Body of pancreas (tissue), 4 donors: Measurements from ENCODE around the gene THADA. TPM values are rescaled to one million over a fixed set of nuclear protein-coding genes. Genes with fewer than 3 reads are reported as not detected.
"Not testable (repeated sequence)": the region's sequence is repeated elsewhere in the genome, so short reads cannot be mapped to it uniquely, and the experiment has no call there.

Experiments
- ATAC-seq: fragments of 150-250 bp; one replicate; pipeline ENCODE4 v1.9.1; 2016
- DNase-seq, 4 donors: peaks; one replicate each; pipeline ENCODE4 v3.0.0-alpha.2; 2019
- H3K27ac ChIP-seq, 4 donors: fragments of 200-600 bp; sonication (generic); 1 replicate in 3 of 4; 2 replicates in 1 of 4; pipeline versions ENCODE4 v1.5.1 to v1.6.1; 2016 to 2019; ENCODE audit warnings: mild to moderate bottlenecking in 1 of 4, mixed read lengths in 1 of 4, moderate library complexity in 1 of 4
- H3K27me3 ChIP-seq, 2 donors: fragments of 200-600 bp; sonication (generic); one replicate each; pipeline ENCODE4 v1.6.0; 2016; ENCODE audit warnings: mild to moderate bottlenecking in 1 of 2
- H3K36me3 ChIP-seq, 2 donors: fragments of 200-600 bp; sonication (generic); replicated peaks in 1 of 2; 2 replicates each; pipeline ENCODE4 v1.5.1; 2016; ENCODE audit warnings: low read depth in 2 of 2; ENCODE audit not compliant: insufficient read depth in 1 of 2
- H3K4me1 ChIP-seq: fragments of 200-600 bp; sonication (generic); one replicate; pipeline ENCODE4 v1.6.0; 2016
- H3K4me3 ChIP-seq, 2 donors: fragments of 200-600 bp; sonication (generic); 1 replicate in 1 of 2; 2 replicates in 1 of 2; pipeline ENCODE4 v1.5.1; 2016 to 2019
- H3K9me3 ChIP-seq, 3 donors: fragments of 200-600 bp; sonication (generic); 1 replicate in 2 of 3; 2 replicates in 1 of 3; pipeline ENCODE4 v1.5.1; 2016
- POLR2A ChIP-seq, 3 donors: fragments of 450-650 bp; IDR thresholded peaks; one replicate each; pipeline ENCODE4 v1.6.1; 2016; ENCODE audit warnings: antibody characterized with exemption in 3 of 3, mild to moderate bottlenecking in 2 of 3
- WGBS, 2 donors: methylation state at CpG; one replicate each; pipeline ENCODE4 v1.1.5; 2017; 5-methylcytosine and 5-hydroxymethylcytosine counted together
- intact Hi-C: fragments of 100-400 bp; cut with DNase I; formaldehyde crosslinking; loops from one replicate; pipeline ENCODE4 v1.15.1; 2023
- total RNA-seq, 2 donors: library from RNA; depleted of rRNA; stranded (reverse); fragments of >200 nt; gene quantifications; one replicate each; pipeline ENCODE4 v1.1.0, GENCODE V29; 2016
- TF ChIP-seq, protein P1 (sequence below), 7 experiments: fragments of 450-650 bp in 4 of 7; fragments of 200-600 bp in 3 of 7; sonication (generic) in 3 of 7; IDR thresholded peaks; one replicate each; pipeline ENCODE4 v1.5.1; 2016 to 2019; ENCODE audit warnings: antibody characterized with exemption in 7 of 7

Gene THADA
- total RNA-seq, 2 donors from 2014 or later, result 27.5 to 41.9 TPM

DNA sequence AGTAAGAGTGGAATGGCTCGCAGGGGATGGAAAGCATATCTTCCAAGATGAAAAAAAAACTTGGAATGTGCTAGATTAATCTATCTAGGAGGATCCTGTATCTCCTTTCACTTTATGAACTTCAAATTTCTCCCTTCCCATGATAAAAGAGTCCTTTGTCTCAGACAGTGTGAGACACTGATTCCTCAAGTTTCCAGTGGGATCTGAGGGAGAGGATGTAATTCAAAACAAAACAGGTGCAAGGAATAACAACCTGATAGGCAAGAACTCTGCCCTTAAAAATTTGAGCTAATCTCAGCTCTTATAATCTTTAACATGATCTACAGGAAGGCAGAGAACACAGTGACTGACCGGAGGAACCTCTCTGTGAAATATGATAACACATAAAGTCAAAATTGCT is 207.5 kb downstream of the THADA start:
- no peak overlapping the region for H3K27ac ChIP-seq
- intact Hi-C loops, result no loop called here
- H3K36me3 ChIP-seq, result no peaks in the 10 kb centered on the region
- H3K4me3 ChIP-seq, result no peak overlapping the region
- WGBS, 2 donors, result 95 to 96% methylated on average over 2 of the region's 2 CpGs
- H3K9me3 ChIP-seq, result no peaks in the 10 kb centered on the region
- H3K27me3 ChIP-seq, result no peaks in the 10 kb centered on the region
- peaks cover 8% of the 10 kb centered on the region for H3K4me1 ChIP-seq
- TF ChIP-seq POLR2A (IDR thresholded peaks at IDR 0.05), result no peak
- TF ChIP-seq, protein P1, sequence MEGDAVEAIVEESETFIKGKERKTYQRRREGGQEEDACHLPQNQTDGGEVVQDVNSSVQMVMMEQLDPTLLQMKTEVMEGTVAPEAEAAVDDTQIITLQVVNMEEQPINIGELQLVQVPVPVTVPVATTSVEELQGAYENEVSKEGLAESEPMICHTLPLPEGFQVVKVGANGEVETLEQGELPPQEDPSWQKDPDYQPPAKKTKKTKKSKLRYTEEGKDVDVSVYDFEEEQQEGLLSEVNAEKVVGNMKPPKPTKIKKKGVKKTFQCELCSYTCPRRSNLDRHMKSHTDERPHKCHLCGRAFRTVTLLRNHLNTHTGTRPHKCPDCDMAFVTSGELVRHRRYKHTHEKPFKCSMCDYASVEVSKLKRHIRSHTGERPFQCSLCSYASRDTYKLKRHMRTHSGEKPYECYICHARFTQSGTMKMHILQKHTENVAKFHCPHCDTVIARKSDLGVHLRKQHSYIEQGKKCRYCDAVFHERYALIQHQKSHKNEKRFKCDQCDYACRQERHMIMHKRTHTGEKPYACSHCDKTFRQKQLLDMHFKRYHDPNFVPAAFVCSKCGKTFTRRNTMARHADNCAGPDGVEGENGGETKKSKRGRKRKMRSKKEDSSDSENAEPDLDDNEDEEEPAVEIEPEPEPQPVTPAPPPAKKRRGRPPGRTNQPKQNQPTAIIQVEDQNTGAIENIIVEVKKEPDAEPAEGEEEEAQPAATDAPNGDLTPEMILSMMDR (IDR thresholded peaks at IDR 0.05), result no peak
- no peak for ATAC-seq
- DNase-seq, result no peak

DNA sequence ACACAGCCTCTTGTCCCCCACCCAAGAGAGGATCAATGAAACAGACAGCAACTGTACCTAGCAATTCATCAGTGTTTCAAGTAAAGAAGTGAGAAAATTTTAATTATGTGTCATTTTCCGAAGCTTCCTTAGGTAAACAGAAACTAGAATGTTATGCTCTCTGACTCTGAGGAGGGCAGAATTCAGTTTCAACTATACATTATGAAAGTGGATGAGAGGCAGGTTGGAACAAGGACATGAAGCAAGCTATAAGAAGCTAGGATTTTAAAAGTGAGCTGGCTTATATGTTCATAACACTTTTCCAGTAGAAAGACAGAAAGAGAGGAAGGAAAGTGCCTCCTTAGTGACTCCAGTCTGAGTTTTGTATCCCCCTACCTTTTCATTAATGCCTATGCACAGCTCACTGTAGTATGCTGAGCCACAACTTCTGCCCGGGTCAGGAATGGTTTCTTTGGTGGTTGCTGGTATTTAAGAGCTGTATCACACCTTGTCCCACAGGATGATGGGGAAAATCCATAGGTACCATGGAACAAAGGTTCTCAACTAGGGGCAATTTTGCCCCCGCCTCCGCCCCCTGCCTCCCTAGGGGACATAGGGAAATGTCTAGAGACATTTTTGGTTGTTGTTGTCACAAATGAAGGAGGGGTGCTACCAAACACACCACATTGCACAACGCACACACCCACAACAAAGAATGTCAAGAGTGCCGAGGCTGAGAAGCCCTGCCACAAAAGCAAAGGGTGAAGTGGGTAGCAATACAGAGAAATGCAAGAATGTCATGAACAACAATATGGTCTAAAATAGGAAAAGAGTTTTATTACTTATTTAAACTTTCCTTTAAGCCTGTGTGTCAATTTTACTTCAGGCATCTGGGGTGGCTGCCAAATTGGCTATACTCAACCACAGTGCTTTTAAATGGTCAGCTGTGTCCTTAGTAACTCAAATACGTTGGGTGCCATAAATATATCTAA is 208.5 kb downstream of the THADA start:
- Histone ChIP-seq H3K9me3 (no peaks in the 10 kb centered on the region), H3K36me3 (no peaks in the 10 kb centered on the region), H3K27me3 (no peaks in the 10 kb centered on the region), H3K27ac (no peak overlapping the region), H3K4me3 (no peak overlapping the region), H3K4me1 (peaks cover 8% of the 10 kb centered on the region)
- TF ChIP-seq, protein P1 (IDR thresholded peaks at IDR 0.05), result no peak
- TF ChIP-seq POLR2A (IDR thresholded peaks at IDR 0.05), result no peak
- ATAC-seq (no peak), DNase-seq (no peak)
- intact Hi-C loops, result no loop called here
- 83 to 84% methylated on average over 7 of the region's 7 CpGs for WGBS, 2 donors

DNA sequence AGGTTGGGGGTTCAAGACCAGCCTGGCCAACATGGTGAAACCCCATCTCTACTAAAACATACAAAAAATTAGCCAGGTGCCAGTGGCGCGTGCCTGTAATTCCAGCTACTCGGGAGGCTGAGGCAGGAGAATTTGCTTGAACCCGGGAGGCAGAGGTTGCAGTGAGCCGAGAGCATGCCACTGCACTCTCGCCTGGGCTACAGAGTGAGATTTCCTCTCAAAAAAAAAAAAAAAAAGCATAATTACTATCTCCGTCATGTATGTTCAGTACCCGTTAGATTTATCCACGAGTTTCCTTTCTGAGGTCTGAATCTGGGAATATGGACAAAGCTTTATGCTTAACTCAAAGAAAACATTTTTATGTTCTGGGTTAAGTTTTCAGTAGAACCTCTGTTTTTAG is 209.2 kb downstream of the THADA start:
- DNase-seq, H3K4me1 ChIP-seq, H3K36me3 ChIP-seq, H3K9me3 ChIP-seq, H3K27ac ChIP-seq, H3K4me3 ChIP-seq, H3K27me3 ChIP-seq, intact Hi-C loops, ATAC-seq: not testable (repeated sequence)
- WGBS, 2 donors, result 93 to 96% methylated on average over 9 of the region's 9 CpGs

DNA sequence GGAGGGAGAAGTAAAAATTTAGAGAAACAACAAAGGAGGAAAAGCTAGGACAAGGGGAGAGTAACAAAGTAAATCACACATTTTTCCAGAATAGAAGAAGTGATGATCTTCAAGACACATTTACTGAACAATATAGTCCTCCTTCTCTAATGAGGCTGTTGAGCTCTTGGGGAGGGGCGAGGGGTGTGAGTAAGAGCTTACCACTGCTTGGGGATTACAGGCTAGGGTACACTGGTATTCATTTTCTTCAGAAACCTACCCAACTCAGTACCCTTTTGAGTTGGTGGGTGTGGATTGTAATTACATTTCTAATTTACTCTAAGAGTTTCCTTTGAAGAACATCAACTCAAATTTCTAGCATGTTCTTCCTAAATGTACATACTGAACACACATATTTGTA is 211.7 kb downstream of the THADA start:
- H3K27me3 ChIP-seq, result no peaks in the 10 kb centered on the region
- H3K4me1 ChIP-seq, result no peaks in the 10 kb centered on the region
- H3K27ac ChIP-seq, result no peak overlapping the region
- DNase-seq (no peak), ATAC-seq (no peak)
- WGBS, 2 donors, result 100% methylated on average over 1 of the region's 1 CpG
- intact Hi-C loops, result no loop called here
- TF ChIP-seq POLR2A (IDR thresholded peaks at IDR 0.05), result no peak
- TF ChIP-seq, protein P1 (IDR thresholded peaks at IDR 0.05), result no peak
- H3K4me3 ChIP-seq, result no peak overlapping the region
- H3K9me3 ChIP-seq, result no peaks in the 10 kb centered on the region
- no peaks in the 10 kb centered on the region for H3K36me3 ChIP-seq

DNA sequence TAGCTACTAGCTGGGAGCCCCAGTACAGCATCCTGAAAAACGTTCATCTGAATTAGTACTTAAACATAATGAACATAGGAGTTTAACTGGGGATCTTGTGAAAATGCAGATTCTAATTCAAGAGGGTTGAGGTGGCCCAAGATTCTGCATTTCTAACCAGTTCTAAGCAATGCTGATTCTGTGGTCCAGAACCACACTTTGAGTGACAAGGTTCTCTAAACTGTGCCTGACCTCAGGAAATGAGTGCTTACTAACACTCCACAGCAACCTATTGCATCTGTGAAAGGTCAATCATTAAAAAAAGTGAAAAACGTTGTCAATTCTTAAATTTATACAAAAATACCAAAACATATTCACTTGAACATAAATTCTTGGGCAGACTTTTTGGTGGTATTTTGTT is 212.3 kb downstream of the THADA start:
- intact Hi-C loops, result no loop called here
- no peaks in the 10 kb centered on the region for H3K27me3 ChIP-seq
- DNase-seq (no peak), ATAC-seq (no peak)
- no peaks in the 10 kb centered on the region for H3K9me3 ChIP-seq
- H3K4me3 ChIP-seq, result no peak overlapping the region
- 75 to 79% methylated on average over 2 of the region's 2 CpGs for WGBS, 2 donors
- H3K27ac ChIP-seq, result no peak overlapping the region
- no peaks in the 10 kb centered on the region for H3K36me3 ChIP-seq
- H3K4me1 ChIP-seq, result no peaks in the 10 kb centered on the region
- no peak for TF ChIP-seq POLR2A (IDR thresholded peaks at IDR 0.05)
- TF ChIP-seq, protein P1 (IDR thresholded peaks at IDR 0.05), result no peak
